HG03571 (cell line): ENCODE results near the gene IDI1.
"Not testable (repeated sequence)": the region's sequence is repeated elsewhere in the genome, so short reads cannot be mapped to it uniquely, and the experiment has no call there.

ENCODE experiments used
- ATAC-seq: cut with Tn5 transposase; IDR thresholded peaks from one replicate; pipeline ENCODE4 v1.9.1; 2021; ENCODE audit not compliant: unreplicated experiment

Gene IDI1

DNA sequence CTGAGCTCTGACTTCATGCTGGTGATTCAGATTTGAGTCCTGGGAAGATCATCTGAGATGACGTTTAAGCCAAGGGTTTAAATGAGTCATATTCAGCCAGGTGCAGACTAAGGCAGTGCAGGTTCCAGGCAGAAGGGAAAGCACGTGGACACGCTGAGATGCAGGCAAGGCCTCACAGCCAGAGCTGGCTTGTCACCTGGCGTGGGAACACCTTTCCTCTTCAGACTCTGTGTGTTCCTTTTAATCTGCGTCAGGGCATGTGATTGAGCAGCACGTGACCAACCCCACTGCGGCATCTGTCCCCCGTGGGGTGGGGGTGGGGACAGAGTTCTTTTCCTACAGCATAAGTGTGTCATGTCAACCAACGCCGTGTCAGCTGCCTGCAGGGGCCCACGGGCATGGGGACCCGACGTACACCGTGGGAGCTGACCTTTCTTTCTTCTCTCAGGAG lies 12.6 kb downstream of the IDI1 start:
- ATAC-seq = peak; percentile 73

DNA sequence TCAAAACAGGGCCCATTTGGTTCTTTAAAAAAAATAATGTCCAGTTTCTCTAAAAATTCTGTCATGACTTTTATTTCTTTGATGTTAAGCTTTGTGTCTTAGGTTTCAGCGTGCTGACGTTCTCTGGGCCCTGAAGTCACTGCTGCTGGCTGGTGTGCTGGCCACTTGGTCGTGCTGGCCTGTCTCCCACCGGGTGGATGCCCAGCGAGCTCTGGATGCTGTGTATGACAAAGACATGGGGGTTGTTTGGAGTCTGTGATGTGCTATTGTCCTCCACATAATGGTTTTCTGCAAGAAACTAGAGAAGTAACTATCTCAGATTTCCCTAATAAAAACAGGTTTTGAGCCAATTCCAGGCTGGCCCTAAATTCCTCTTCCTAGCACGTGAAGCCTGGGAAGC lies 13.7 kb downstream of the IDI1 start:
- no peak for ATAC-seq

DNA sequence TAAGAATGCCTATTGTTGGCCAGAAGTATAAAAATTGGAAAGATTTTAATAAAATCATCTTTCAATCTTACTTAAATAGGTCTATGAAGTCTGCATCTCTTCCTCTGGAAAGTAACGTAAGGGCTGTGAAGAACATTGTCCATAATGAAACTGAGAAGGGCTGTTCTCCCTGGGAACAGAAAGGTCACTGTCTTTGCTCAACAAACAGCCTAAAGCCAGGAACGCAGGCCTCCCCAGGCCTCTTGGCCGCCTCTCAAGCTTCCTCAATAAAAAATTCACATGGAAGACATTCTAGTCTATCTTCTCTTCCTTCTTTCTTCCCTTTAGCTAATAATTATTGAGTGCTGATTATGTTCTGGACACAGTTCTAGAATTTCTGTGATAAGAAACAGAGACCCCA lies 14.2 kb downstream of the IDI1 start:
- ATAC-seq = no peak

DNA sequence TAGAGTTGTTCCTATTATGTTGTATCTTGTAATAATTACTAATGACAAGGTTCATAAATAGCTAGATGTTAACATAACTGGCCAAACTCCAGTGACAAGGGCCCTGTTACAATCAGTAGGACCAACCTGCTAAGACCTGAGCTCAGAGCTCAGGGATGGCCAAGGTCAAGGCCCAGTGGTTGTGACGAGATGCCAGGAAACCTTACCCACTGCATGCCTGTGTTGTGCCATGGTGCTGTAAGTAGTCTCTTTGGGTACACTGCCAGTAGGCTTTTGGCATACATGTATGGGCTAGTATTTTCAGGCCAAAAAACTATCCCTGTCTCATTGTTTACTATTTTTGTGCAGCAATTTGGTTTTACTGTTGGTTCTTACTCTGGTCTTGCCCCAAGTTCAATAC lies 15.3 kb downstream of the IDI1 start:
- ATAC-seq = no peak

DNA sequence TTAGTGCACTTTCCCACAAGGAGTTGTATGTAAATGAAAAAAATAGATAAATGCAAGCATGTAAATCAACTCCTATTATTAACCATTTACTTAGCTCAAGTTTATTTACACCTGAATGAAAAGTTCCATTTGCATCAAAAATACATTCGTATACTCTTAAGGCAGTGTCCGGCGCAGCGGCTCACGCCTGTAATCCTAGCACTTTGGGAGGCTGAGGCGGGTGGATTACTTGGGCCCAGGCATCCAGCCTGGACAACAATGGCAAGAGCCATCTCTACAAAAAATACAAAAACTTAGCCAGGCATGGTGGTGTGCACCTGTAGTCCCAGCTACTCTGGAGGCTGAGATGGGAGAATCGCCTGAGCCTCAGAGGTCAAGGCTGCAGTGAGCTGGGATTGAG lies 19.1 kb downstream of the IDI1 start:
- ATAC-seq = no peak

DNA sequence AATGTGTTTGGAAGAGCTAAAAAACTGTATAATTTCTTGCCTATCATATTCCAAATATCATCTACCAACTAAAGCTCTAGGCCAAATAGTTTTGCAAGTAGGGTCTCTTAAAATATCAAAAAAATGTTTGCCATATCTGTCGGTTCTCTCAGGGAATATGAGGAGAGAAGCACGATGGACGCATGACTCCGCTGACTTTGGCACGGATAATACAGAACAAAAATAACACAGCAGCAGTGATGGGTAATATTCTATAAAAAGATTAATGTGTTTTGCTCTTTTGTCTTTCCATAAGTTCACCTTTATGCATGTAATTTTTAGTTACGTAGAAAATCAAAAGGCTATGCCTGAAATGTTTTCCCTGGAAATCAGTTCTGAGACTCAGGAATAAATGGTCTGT lies 22.3 kb downstream of the IDI1 start:
- no peak for ATAC-seq

DNA sequence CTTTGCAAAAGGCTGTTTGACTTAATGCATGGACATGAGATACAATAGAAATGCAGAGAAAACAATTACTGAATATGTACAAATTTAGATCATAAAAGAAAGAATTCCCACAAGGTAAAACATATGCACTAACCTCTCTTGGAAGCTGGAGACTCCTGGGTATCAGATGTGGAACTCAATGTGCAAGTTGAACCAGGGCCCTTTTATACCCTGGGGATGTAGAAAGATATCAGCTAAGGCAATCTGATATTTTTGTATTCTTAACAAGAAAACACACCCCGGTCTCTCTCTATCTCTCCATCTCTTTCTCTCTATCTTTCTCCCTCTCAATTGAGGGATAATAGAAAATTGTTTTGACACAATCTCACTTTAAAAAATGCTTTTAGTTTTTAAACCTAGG lies 23.2 kb downstream of the IDI1 start, which contains the start of gene IDI2:
Gene IDI2 (minus strand): TSS at position 177 of the 400 bp plus-strand sequence. CDS start 1,136 bp downstream, outside the sequence.
- ATAC-seq = no peak

DNA sequence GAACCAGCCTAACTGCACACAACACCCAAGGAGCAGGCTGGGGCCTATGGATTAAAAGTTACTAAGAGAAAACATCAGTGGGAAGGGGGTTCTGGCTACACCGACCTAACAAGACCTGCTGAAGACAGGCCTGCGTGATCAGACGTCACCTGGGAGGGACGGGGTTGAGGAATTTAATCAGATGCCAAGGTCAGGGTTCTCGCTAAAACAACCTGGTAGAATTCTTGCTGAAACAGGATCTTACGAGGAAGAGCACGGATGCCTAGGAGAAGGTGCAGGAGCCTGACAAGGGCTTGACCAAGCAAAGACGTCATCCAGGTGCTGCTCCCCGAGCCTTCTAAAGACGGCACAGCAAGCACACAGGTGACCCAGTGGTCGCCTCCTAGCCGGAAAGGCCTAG lies 24.8 kb downstream of the IDI1 start:
- ATAC-seq = no peak

DNA sequence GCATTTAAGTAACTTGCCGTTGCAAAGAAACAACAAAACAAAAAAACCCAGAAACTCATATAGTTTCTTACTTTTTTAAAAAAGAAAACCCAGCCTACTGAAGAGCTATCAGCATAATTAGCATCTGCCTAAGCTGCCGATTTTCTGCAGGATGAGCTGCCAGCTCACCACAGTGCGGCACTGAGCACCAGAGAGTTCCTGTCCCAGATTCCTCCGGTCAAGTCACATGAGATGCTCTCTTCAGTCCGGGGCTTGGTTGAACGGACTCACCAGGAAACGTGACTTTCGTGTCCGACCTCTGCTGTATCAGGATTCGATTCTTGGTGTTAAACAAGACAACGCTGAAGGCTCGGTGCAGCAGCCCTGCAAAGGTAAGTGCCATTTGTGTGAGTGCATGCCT lies 26.5 kb downstream of the IDI1 start:
- ATAC-seq = no peak

DNA sequence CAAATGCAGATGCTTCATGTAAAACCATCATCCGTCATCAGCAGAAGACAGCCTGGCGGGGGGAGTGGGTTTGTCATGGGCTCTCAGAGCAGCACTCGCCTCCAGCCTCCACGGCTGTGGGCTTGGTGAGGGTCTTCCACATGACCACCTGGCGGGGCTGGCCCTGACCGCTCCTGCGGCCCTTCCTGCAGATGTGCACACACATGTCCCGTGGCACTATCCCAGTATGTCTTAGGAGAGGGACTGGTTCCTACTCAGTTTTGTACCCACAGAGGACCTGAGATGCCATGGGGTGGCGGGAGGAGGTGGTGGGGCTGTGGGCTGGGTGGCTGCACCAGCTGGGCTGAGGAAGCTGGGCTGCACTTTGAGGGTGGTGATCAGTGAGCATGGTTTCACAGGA lies 28.0 kb downstream of the IDI1 start:
- no peak for ATAC-seq

DNA sequence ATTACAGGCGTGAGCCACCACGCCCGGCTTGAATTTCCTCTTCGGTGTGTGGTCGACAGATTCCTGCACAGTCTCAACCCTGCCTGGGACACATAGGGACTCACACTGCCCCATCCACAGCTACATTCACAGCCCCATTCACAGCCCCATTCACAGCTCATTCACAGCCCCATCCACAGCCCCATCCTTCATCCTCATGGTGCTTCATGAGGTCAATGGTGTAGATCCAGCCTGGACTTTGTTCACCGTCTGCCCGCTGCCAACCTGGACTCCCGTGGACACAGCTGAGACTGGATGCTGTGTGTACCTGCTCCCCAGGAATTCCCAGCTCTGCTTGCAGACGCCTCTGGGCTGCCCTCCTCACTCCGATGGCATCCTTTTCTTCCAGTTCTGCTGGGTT lies 28.5 kb downstream of the IDI1 start:
- ATAC-seq = no peak

DNA sequence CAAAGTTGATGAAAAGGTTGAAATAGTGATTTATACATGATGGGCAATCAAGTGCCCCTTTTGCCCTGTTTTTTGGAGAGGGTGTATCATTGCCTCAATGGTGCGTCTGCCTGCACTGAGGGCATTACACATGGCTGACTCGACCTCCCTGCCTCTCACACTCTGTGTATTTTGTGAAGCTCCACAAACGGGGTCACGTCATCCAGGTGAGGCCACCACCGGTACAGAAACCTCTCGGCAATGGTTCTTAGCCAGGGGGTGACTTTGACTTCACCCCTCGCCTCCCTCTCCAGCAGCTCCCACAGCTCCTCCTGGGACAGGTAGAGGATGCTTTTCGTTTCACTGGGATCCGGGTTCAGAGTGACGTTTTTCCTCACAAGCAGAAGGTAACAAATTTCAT lies 29.6 kb downstream of the IDI1 start:
- no peak for ATAC-seq

DNA sequence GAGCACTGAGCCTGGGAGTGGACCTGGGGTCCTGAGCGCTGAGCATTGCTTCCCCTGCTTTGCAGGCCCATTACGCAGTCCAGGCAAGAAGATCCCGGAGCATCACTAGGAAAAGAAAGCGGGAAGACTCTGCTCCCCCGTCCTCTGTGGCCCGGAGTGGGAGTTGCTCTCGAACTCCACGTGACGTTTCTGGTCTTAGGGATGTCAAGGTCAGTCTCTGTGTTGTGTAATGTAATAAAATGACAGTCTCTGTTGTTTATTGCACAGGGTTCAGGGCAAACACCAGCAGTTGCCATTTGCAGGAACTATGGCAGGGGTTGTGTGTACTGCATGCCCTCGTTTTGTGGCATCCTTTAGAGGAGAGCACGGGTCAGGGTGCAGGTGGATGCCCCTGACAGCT lies 33.2 kb downstream of the IDI1 start:
- ATAC-seq = no peak

DNA sequence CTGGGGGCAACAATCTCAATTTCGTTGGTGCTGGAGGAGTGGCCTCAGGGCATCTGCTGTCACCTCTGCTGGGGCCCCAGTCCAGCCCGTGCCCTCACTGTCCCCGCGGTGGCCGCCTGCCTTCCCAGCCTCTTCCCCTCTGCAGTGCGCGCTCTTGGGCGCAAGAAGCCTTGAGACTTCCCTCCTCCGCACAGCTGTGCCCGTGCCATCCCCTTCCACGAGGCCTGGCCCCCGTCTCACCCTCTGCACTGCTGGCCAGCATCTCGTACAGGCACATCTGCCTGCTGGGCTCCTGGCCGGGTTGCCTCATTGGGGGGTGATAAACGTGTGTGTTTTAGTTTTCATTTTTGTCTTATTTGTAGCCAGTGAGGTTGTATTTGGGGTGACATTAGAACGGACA lies 37.2 kb downstream of the IDI1 start:
- no peak for ATAC-seq

DNA sequence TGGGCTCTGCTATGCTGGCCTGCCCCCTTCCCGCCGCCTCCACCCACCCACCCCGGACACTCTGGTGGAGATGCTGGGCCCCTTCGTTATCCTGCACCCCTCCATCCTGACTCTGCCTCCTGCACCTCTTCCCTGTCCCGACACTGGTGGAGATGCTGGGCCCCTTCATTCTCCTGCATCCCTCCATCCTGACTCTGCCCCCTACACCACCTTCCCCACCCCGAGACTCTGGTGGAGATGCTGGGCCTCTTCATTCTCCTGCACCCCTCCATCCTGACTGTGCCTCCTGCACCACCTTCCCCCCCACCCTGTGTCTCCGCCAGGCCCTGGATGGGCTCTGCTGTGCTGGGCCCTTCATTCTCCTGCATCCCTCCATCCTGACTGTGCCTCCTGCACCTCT lies 38.2 kb downstream of the IDI1 start:
- ATAC-seq = no peak

DNA sequence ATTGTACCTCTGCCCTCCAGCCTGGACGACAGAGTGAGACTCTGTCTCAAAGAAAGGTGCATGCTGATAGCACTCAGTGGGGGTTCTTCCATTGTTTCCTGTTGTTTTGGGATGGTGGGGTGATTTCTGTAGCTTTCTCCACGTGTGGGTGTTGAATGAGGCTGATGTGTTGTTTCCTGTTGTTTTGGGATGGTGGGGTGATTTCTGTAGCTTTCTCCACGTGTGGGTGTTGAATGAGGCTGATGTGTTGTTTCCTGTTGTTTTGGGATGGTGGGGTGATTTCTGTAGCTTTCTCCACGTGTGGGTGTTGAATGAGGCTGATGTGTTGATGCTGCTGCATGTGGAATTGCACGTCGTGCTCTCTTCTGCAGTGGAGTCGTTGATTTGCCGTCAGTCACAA lies 39.0 kb downstream of the IDI1 start:
- not testable (repeated sequence) for ATAC-seq

DNA sequence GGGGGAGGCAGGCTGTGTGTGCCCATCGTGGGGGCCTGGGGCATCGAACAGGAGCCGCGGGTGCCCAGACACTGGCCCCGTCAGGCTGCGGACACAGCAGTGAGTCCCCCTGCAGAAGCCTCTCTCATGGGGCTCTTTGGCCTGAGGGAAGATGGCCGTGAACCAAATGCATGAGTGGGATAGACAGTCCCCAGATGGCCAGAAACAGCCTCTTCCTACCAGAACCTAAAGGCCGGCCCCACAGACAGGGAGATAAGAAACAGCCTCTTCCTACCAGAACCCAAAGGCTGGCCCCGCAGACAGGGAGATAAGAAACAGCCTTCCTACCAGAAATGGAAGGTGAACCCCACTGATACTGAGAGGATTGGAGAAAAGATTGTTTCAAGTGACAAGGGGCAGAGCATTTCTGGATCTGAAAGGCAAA lies 39.8 kb downstream of the IDI1 start:
- no peak for ATAC-seq

DNA sequence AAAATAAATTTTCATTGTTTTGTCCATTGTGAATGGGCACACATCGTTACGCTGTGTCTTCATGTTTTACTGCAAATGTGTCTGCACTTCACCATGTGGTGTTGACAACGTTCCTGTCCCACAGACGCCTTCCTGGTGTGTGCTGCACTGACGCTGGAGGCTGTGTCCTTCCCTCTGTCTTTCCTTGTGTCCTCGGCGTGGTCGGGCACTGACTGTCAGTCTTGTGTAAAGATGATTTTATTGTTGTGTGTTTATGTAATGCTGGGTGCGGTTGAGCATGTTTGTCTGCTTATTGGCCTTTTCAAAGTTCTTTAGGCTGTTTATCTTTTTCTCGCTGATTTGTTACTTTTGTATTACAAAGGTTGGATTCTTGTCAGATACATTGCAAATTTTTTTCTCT lies 41.3 kb downstream of the IDI1 start:
- no peak for ATAC-seq

DNA sequence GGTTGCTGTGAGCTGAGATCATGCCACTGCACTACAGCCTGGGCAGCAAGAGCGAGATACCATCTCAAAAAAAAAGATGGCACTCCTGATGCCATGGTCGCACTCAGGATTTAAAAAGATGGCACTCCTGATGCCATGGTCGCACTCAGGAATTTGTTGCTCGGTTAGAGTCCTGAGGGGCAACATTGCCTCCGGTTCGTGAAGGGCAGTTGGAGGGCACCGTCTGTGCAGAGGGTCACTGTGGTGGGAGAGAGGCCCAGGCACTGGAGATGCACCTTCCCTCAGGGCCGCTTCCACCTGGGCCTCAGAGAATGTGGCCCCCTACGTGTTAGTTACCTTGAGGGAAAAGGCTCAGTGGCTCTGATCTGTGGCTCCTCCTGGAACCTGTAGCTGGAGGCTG lies 42.3 kb downstream of the IDI1 start:
- ATAC-seq = no peak

DNA sequence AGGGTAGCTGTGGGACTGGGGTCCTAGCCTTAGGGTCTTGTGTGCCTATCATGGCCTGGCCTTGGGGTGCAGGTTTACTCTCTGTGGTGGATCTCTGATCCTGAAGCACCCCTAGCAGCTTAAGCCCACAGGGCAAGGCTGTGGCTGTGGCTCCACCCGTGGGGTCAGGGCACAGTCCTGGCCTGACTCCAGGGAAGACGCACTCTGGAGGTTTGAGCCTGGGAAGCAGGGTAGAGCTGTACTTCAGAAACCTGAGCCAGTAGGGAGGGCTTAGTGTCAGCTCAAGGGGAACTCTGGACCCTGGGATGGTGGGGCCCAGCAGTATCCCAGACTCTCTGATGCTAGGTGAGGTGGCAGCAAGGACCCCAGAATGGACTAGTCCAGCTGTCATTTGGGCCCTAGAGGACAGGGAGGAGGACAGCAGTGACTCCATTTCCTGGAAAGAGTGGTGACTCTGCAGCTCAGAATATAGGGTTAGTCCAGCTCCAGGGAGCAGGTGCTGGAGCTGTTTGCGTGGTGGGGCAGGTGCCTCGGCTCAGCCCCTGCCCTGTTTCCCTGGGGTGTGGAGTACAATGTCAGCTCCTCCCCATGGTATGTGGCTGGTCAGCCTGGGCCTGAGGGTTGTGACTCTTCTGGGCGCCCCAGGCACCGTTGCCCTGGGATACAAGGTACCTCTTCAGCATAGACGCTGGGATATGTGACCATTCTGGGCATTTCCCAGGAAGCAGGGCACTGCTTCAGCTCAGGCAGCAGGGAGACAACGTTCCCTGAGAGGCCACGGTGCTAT lies 44.8 kb downstream of the IDI1 start:
- no peak for ATAC-seq

DNA sequence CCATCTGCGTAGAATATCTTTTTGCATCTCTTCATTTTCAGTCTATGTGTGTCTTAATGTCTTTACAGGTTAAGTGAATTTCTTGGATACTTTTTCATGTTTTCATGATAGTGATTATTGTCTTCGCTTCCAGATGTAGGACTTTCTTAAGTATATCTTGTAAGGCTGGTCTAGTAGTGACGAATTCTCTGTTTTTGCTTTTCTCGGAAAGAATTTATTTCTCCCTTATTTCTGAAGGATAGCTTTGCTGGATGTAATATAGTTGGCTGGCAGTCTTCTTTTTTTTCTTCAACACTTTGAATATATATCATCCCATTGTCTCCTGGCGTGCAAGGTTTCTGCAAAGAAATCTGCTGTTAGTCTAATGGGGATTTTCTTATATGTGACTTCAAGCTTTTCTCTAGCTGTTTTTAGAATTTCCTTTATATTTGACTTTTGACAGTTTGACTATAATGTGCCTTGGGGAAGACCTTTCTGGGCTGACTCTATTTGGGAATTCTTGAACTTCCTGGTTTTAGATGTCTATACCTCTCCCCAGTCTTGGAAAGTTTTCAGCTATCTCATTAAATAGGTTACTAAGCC lies 46.4 kb downstream of the IDI1 start:
- no peak for ATAC-seq

DNA sequence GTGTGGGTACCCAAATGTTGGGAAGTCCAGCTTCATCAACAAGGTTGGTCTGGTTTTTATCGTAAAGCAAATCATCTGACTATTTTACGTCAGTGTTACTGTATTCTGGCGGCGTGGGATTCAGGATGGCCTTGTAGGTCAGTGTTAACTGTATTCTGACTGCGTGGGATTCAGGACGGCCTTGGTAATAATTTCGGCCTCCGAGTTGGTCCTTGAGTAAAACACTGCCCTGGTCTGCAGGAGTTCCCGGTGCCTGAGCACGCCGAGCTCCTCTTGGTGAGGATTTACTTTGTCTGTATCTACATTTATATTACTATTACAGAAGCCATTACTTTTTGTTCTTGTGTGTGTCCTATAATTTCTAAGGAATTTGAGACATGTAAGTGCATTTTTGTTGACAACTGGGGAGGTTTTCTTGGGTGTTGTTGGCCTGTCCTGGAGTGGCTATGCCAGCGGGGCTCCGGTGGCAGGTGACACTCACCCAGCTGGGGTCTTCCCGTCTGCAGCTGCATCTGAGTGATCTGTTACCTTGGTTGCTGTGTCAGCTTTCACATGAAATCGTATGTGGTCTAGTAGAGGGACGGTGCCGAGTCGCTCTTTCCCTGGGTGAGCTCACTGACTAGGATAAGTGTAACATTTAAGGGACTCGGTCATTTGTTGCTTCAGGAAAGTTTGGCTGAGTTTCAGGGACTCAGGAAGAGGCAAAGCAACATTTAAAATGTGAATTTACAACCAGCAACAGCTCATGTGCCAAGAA lies 51.5 kb downstream of the IDI1 start:
- no peak for ATAC-seq
